Activated CD4-positive, alpha-beta T cell treated with anti-CD3 and anti-CD28 coated beads for 48 hours (primary cell): ENCODE data around the gene RELN.

Source experiments
- DNase-seq: peaks from one replicate; pipeline ENCODE4 v3.0.0-alpha.2; 2020

The RELN gene

DNA sequence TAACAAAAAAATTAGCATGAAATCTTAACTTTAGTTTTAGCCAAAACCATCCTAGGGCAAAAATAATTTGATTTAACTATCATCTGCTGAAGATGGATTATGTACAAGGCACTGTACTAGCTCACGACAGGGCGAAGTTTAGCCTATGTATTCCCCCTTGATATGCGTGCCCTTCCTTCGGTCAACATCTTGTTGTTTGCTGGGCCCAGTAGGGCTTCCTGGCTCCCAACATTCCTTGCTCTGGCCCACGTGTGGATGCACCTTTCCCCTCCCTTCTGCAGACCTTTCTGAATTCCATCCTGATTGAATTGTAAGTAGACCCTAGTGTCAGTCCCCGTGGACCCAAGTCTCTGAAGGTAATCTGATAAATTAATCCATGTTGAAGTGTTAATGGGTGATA lies 212.0 kb downstream of the RELN start:
- no peak for DNase-seq

DNA sequence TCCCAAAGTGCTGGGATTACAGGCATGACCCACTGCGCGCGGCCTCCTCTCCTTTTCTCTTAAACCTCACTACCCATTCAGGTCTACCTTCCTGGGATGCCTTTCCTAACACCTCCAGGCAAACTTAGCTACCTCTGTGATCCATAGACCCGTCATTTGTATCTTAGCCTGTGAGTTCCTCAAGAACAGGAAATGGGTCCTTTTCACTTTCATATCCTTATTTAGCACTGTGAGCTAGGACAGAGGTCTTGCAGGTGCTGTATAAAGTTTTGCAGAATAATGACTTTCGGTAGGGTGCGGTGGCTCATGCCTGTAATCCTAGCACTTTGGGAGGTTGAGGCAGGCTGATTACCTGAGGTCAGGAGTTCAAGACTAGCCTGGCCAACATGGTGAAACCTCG lies 215.7 kb downstream of the RELN start:
- no peak for DNase-seq

DNA sequence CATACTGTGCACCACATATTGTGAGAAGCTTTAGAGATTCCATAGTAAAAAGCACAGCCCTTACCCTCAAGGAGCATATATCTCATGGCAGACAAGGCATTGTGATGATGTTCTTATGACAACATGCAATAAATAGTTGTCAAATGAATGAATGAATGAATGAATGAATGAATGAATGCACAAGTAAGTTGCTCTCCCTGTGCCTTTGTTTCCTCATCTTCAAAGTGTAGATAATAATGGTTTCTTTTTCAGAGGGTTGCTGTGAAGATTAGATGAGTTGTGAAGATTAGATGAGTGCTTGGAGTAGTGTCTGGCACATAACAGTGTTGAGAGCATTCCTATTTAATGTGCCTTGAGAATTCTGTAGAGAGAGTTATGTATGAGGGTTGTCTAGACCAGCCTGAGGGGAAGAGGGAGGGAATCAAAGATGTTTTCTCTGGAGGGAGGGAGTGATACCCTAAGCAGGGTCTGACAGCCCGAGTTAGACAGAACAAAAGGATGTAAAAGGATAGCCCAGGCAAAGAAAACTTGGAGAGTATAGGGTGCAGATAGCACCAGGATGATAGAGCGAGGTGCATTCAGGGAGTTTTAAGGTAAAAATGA lies 217.2 kb downstream of the RELN start:
- no peak for DNase-seq

DNA sequence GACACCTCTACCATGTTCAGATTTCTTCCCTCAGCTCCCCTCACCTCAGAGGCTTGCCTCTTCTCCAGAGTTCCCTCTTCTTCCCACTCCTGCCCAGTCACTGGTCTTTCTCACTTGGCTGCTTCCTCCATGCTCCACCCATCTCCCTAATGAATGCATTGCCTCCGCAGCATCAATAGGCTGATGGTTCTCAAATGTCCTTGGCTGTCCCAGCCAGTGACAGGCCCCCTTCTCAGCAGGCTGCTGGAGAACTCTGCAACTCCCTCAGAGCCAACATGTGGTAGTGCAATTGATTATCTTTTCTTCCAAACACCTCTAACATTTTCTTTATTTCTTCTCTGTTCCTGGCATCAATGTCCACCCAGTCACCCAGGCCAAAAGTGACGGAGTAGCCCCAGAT lies 218.2 kb downstream of the RELN start:
- no peak for DNase-seq

DNA sequence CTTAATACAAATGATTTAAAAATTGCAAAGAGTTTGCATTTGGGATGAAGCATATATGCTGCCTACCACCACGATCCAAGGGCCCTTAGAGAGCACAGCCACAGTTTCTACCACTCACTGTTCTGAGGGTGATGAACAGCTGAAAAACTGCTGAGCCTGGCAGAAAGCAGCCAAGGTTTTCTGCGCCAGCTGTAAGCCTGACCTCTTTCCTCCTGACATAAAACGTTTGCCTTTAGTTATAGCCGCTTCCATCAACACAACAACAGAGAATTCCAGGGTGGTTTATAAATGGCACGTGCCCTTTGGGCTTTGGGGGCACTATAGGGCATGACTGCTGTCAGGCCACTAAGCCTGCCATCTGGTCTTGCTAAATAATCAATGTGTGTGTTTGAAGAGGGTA lies 222.8 kb downstream of the RELN start:
- DNase-seq, result no peak

DNA sequence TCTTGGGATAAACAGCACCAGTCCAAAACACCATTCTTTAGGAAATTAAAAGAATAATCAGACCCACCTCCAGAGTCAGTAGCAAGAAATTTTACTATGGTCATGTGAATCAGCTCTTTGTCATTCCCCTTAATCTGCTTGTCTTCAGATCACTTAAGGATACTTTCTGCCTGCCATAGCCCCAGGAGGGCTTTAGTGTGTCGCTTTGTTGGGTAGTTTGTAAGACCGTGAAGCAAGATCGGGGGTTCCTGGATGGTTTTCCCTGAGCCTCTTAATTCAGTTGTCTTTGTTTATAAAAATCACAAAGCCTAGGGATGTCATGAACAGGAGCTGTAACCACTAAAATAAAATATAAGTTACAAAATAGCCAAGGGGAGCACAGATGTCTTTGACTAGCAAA lies 223.6 kb downstream of the RELN start:
- DNase-seq, result no peak

DNA sequence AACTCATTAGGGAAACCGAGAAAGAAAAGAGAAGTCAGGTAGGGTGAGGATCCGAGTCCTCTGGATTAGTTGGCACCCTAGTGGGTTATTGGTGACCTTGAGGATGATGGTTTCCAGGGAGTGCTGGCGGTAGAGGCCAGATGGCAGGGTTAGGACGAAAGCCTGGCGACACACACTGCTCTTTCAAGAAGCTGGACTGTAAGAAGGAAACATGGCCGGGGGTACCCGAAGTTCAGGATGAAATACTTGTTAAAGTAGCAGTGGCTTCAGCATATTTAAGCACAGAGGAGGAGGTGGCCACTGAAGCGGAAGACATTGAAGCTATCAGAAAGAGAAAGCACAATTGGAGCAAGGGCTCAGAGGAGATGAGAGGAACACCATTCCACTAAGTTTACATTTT lies 224.6 kb downstream of the RELN start:
- DNase-seq, result no peak

DNA sequence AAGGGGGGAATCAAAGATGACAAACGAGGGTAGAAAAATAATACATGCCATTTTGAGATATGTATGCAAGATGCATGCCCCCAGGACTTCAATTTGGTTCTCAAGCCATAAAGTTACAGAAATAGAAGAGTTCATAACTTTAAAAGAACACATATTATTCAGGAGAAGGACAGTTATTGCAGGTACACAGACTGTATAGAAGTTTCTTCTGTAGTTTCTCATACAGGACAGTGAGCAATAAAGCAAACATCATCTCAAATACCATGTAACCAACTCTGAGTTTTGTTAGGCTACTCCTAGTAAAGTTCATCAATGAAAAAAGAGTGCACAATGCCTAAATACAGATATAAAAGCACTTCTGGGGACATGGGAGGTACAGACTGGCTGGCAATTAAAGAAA lies 226.6 kb downstream of the RELN start:
- no peak for DNase-seq

DNA sequence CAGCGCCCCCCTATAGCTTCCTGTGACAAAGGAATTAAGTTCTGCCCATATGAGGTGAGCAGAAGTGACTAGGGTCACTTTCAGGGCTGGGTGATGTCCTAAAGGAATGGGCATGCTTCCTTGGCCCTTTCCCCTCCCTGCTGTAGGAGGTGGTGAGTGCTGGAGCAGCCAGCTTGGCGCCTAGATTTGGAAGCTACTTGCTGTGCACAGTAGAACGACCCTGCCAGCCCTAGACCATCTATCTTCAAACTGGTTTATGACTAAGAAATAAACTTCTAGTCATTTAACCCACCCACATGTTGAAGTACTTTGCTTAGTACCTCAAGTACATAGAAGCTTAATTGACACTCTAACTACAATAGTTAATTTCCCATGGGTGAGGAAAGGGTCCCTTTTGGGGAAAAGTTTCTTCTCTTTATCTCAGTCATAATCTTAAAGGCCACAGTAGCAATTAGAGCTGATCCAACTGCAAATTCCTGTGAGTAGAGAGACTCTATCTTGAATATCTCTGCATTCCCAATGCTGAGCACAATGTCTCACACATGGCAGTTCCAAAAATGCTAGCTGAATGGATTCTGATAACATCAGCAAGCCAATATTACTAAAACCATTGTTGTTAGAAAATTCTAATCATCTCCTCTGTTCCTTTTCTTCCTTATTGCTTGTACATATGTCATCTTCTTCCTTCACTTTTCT lies 227.2 kb downstream of the RELN start:
- DNase-seq, result no peak

DNA sequence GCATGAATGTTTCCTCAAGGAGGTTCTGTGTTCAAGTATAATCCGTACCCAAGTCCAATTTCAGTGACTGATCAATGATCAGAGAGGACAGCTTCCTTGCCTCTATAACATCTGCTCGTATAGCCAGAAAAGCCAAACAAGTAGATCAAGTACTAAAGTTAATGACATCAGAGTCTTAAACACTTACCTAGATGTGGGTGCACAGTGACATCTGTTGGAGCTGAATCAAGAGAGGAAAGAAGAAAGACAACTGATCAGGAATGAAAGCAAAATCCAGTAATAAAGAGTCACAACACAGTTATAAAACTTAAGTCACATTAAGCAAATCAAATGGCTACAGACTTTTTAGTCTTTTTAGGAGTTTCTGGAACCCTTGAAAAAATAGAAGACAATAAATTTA lies 236.5 kb downstream of the RELN start:
- no peak for DNase-seq

DNA sequence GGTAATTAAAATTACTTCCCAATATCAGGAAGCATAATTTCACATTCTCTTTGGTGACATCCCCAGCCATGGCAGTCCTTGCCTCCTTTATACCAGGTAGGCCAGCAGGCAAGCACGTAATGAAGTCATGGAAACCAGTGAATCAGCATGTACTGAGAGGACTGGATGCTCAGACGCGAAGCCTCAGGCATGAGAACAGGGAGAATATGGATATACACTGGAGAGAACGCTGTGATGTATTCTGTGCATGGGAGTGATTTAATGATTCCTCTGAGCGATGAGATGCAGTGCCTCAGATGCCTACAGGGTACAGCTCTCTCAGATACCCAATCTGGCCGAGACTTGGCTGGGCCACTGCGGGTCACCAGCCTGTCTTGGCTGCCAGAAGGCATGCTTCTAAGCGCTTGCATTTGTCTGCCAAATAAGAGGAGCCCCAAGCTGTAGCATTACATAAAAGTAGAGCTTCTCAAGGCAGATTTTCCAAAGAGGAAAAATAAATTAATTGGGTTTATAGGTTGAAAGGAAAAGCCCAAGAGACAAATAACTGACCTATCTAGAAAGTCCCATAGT lies 238.1 kb downstream of the RELN start:
- DNase-seq, result no peak

DNA sequence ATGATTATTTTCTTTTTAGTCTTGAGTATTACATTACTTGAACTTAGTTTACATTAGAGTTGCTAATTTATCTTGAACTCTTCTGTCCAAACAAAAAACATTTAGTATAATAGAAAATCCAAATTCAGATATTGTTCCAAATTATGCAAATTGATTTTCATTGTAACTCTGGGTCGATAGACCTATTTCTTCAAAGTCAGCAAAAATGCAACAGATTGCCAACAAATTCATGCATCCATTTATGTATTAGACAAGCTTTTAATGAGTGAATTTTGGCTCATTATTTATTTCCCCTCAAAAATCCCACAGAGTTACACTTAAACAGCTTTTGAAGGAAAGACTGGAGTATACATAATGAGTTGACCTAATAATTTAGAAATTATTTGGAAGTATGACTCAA lies 240.8 kb downstream of the RELN start:
- DNase-seq, result no peak

DNA sequence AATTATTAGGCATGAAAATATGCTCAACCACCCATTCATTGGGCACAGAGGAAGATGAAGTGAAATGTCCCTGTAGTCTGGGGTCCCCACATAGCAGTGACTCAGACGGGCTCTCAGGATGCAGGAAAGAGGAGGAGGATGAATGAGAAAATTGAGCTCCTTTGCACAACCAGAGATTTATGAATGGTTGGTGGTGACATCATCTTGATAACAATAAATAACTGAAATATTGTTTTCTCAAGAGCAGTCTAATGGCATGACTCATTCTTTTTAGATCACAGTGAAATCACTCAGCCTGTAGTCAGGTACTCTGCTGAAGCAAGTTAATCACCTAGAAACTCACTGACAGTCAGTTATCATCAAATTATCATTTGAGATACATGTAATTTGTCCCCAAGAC lies 254.1 kb downstream of the RELN start:
- DNase-seq, result no peak

DNA sequence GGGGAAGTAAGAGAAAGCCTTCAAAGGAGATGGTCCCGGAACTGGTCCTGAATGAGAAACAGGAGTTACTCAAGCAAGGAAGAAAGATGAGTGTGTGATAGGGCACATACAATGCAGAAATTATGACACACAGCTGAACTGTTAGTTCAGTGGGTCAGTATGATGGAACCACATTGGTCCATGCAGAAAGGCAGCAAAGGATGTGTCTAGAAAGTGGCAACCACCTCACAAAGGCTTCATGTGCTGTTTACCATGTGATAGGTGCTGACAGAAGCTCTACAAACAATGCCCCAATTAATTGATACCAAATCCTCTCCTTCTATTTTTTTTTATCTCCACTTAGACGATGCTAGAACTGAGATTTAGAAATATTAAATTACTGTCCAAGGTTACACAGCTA lies 258.3 kb downstream of the RELN start:
- no peak for DNase-seq

DNA sequence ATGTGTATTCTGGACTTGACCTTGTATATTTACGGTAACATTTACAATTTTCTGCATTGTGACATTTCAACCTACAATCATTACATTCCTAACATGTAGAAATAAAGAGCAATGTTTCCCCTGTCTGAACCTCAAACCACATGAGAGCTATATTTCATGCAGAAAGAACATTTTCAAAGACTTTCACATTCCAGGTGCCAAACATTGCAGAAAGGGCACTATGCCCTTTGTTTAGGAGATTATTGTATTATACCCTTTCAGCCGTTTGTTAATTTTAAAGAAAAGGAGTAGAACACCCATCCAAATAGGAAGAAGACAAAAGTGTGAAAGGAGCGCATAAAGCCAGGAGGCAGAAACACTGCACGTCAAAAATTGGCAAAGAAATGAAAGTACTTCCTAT lies 260.4 kb downstream of the RELN start:
- no peak for DNase-seq

DNA sequence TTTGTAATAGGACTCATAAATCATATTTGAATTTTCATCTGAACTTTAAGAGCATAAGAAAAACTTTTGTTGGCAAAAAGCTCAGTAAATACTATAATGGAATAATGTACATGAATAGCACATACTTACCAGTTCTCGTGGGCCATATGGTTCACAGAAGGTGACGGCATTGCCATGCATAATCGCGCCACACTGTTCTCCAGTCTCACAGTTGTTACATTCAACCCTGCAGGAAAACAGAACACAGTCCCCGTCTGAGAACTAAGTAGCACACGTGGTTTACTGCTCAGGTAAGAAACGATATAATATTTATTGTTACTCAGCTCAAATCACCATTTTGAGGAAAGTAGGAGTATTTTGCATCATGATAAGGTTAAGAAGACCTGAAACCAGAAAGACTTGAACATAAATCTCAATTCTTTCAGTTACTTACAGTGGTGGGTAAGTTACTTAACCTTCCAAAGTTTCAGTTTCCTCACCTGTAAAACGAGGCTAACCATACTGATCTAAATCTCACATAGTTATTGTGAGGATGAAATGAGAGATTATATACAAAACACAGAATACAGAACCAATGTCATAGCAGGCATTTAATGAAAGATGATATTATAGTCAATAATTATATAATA lies 261.4 kb downstream of the RELN start:
- no peak for DNase-seq

DNA sequence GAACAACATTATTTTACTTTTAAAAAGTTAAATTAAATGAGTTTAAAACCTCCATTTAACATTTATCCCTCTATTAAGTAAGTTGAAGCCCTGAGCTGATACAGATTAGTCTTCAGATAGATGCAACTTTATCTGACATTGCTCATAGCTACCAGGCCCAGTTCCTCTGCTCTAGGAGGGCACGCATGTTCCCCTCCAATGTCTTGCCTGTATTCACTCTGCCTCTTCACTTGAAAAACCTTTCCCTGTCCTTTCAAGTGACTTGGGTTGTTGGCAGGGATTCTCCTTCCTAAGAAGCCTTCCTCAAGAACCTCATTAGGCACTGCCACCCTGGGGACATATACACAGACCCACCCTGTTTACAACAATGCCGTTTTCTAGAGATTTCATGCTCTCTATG lies 270.4 kb downstream of the RELN start:
- no peak for DNase-seq

DNA sequence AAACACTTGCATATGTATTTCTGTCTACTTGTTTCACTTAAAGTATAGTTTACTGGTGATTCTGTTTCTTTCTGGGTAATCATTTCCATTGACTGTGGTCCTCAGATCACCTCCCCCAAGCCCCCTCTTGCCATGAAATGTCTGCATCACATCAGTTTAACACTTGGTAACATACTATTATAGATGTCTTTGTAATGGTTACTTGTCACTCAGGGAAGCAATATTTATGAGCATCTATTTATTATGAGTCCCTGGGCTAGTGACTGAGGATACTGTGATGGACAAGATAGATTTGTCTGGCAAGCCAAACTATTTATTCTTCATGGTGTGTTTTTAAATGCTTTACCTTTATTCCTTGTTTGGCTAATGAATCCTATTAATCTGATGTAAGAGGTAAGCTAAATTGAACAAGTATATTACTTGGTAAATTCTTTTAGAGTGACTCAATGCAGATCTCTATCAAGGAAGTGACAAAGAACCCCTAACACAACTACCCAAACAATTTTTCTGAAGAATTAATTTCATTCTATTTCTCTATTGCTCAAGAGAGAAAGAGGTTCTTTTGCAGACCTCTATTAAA lies 270.9 kb downstream of the RELN start:
- no peak for DNase-seq

DNA sequence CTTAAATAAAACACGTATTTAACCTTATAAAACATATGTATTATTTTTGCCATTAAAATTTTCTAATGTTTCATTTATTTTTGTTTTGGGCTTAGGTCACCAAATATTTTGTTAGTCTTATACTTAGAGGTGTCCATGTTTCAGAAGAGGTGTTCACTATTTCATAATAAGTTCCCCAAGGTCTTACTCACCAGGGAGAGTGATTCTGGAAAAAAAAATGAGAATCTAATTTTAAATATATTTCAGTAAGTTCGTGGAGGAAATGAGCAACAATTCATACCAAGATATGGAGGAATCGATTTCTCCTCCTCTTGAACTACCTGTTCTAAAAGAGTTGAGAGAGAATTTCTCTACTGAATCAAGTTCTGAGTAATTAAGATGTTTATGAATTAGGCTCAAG lies 271.9 kb downstream of the RELN start:
- no peak for DNase-seq

DNA sequence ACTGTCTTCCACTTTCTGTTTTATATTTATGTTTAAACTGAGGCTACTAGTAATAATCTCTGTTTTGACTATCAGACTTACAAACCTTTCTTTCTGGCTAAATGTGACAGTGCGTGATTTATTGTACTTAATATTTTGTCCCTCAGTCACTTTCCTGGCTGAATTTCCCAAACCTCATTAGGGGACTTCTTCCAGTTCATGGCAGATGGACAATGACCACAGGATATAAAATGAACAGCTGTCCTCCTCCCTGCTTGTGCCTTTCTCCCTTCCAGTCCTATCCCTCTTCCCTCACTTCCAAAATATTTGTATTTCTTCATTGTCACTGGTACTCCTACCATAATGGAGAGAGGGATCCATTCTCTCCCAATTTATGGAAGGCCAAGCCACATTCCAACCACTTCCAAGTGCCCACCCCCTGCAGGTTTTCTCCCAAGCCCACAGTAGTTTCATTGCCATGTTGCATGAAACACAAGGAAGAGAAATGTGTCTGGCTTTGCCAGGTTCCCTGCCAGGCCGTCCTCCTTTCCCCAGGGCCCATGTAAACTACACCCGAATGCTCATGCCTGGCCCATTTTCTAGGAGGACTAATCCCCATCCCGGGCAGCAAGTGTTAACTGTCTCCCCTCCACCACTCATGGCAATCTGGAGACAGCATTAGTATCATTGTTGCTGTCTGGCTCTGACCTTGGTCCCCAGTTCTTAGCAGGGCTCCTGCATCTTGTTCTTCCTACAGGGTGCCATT lies 273.9 kb downstream of the RELN start:
- no peak for DNase-seq

DNA sequence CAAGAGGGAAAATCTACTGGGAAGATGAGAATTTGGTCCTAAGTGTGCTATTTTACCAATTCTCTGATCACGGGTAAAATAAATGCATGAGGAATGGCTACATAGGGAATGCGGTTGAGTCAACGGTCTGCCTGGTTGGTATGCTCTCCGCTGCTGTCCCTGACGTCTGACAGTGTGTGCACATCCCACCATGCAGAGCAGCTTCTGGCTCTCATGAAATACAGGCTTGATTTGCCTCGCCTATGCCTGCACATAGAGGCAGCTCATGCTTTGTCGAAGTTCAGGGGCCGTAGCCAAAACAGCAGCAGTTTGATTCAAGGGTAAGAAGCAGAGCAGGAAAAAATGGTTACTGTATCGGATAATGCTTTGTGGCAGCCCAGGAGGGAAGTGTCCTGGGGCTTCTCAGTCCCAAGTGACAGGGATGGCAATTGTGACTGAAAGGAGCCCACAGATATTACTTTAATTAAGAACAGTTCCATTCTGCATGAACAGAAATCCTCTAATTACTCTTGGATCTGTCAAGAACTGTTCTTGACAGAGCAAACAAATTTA lies 275.0 kb downstream of the RELN start:
- DNase-seq, result no peak

DNA sequence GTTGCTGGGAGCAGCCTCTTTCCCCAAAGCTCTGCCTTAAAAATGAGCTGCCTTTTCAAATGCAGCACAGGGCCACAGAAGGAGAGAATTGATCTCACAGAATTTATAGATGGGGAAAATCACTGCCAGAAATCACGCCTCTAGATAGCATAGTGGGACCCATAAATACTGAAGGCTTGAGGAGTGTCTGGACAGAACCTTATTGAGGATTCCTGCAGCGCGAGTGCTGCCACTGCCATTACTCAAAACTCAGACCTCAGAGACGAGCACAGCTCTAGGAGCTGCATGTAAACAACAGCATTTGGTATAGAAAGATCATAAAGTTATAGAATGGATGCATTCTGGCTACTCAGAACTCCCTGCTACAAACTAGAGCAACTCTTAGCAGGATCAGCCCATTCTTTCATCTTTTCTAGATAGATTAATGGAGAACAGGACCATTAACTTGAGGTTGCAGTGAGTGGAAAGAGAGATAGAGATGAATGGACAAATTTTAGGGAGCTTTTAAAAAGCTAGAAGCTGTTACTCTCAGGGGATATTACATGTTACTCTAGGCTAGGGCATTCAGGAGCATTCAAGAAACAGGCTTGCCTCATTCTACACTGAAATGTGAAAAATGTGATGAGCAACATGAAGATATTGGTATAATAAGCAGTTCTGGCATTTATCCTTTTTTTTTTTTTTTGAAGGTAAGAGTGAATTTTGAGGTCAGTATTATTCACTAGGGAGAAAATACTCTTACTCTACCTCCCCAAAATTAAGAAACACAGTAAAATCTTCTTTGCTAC lies 276.3 kb downstream of the RELN start:
- no peak for DNase-seq
